HG03097 (cell line): Measurements from ENCODE around the gene SGIP1.

Source experiments
- ATAC-seq: cut with Tn5 transposase; IDR thresholded peaks from one replicate; pipeline ENCODE4 v1.9.1; 2021; ENCODE audit not compliant: unreplicated experiment, low FRiP score

Gene SGIP1

DNA sequence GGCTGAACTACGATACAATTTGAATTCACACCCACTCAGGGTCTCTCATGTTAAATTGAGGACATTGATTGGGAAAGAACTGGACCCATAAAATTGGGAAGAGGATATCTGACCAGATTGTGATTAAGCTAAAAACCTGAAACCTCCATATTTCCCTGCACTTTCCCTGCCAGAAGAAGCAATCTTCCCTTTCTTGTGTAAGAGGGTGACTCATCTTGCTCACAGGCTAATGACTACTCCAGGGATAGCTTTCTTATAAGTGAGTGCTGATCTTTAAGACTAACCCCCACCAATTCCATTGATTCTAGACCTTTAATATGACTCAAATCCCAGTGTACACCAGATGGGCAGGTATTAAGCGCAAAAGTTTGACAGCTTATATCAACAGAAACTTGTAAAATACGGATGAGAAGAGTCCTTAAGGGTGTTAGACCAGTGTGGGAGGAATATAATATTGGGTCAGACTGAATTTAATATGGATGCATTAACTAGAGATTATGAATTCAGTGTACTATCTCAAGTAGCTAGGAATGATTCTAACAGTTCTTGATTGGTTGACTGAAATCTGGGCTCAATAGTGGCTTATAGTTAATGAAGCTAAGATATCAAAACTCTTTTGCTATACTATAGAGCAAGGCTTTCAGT is 12.1 kb upstream of the SGIP1 start:
- no peak for ATAC-seq

DNA sequence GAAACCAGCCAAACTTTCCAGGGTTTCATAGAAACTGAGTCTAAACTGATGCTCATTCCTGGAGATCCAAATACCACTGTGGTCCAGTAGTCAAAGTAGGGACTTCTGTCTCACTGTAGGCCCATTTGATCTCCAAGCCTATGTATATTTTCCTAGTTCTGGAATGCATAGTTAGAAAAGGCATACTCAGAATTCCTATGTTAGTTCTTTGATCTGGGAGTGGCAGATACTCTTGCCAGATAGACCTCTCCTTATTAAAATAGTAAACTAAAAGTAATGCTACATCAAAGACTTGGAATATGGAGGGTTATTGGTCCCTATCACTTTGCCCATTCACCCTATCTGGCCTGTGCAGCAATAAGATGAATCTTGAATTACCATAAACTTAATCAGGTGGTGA is 10.4 kb upstream of the SGIP1 start:
- ATAC-seq: no peak

DNA sequence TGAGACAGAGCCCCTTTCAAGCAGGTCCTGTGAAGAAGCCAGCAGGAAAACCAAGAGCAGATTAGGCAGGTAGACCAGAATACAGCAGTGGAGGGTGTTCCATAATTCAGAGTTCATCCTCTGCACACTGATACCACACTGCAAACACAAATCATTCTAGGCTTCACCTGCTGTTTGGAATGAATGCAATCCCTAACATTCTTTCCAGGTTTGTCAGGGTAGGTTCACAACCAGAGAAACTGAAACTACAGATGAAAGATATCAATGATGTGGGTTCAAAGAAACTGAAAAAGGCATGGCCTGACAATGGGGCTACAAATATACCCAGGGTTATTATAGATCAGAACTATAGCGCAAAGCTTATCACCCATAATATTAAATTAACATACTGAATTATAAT is 8.9 kb upstream of the SGIP1 start:
- ATAC-seq: no peak

DNA sequence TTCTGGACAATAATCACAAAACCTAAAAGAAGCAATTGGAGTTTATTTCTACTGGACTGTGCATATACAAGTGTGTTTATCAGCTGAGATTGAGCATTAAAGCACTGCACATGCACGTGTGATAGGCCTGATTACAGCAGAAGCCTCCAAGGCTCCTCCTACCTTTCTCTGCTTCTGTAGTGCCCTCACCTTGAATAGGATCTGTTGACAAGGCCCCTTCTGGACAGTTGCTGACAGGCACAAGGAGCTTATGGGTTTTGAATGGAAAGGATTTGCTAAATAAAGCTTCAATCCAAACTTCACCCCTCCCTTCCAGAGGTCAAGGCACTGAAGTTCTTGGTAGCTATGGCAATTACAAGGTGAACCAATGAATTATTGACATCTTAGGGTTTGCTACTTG is 7.9 kb upstream of the SGIP1 start:
- ATAC-seq: no peak

DNA sequence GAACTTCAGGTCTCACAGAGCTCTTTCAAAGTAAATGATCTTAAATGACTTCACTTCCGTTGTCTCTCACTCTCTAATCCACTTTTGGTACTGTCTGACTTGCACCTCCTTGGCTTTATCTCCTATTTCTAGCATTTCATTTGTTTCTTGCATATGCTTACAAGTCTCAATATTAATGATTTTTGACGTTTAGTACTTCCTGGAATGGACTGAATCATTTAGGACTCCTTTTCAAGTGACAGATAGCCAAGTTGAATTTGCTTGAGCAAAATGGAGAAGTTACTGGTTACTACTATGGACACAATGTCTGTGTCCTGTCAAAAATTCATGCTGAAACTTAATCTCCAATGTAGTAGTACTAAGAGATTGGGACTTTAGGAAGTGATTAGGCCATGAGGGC is 7.0 kb upstream of the SGIP1 start:
- no peak for ATAC-seq

DNA sequence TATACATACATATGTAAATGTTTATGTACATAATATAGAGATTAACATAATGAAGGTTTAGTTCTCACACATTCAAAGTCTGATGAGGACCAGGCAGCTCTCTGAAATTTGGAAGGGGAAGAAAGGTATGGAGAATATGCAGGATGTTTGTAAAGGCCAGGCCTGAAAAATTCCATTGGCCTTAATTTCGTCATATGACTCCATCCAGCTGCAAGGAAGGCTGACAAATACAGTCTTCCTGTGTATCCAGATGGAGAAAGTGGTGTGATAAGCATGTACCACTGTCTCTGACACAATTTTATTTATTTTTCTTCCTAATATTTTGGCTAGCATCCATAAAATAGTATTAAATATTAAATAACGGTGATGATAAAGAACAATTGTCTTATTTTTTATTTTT is 6.3 kb upstream of the SGIP1 start:
- ATAC-seq: no peak

DNA sequence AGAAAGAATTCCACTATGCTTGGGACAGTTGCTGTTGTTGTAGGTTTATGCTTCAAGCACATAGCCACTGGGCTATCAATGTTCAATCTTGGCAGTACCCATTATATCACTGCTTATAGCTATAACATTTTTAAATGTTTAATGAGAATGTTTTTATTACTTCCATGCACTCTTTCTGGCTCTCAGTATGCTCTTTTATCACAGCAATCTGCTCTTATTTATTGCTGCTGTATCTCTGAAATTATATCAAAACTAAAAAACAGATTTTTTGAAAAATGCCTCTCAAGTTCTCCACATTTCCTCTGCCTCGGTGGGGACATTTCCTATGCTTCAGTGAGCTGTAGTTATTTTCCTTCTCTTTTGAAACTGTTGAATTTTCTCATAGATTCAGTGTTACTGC is 5.4 kb upstream of the SGIP1 start:
- no peak for ATAC-seq

DNA sequence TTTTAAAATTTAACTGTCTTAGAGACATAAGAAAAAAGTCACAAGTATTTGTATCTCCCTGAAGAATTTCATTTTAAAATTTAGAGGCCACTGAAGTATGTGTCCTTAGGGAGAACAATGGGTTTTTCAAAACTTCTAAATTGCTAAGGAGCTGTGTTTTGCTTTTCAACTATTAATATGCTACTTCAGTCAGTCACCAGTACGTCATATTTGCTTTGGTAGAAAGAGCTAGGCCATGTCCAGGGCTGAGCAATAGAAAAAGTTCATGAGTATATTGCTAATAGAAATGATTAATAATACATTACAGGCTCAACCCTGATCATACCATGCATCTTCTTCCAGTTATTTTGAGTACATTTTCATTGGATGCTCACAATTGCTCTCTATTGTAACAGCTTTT is 1.7 kb upstream of the SGIP1 start:
- ATAC-seq: no peak

DNA sequence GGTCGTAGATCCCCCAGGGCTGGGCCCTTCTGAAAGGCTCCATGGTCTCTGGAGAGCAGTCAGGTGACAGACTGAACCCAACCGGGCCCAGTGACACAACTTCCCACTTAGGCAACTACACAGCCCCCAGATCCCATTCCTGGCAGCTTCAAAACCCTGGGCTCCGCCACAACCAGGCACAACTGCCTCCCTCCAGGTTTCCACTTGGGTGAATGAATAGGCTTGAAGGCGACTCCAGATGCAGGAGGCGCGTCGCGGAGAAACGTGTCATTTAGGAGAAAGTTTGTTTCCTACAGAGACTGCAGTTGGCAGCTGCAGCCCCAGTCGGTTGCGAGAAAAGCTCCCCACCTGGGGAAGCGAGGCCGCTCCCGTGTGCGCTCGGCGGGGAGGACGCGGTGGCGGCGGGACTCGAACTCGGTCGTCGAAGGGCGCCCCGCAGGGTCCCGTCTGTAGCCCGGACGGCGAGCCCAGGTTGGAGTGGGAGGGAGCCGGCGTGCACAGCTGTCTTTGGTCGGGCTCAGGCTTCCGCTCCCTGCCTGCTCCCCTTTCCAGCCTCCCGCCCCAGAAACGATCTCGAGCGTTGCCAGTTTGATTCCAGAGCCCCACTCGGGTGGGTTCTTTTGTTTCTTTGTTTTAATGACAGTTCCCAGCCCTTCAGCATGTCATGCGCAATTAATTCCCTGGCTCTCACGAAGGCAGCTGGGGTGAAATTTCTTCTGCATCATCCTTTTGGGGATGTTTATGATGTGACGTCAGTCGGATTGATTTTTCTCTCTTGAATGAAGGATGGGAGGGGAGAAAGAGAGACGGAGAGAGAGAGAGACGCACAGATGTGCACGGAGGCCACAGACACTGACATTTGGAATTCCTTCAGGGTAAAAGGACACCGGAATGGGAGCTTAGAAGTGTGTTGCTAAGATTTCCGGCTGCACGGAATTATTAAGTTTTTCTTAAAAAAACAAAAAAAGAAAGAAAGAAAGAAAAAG is 862 bp upstream of the SGIP1 start:
- ATAC-seq: no peak

DNA sequence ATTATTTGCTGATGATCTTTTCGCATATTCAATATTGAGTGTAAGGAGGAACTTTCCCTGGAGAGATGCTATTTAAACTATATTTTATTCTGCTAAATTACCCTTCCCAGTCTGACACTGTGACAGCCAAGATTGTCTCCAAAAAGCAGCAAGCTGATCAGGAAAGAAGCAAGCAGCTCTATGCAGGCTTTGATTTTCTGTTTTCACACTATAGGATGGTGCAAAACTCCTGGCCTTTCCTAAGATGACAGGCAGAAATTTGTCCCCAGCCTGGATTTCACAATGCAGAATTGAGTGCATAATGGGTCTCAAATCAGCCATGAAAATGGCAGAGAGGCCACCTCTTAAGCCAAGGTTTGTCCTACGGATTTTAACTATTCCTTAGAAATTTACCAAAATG is 1.1 kb downstream of the SGIP1 start:
- no peak for ATAC-seq

DNA sequence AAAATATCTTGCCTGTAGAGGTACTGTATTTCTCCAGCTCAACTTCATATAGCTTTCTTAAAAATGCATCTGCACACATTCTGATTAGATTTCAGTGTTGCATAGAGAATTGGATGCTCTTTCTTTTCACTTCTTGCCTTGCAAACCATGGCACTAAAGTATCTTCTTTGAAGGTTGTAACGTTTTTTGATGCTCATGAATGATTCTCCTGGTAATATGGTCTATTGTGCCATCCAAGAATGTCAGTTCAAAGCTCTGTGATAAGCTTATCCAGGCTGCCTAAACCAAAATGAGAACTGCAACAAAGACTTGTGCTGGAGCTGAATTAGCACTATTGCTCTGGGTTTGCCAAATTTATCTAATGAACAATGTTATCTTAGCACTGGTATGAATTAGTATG is 1.9 kb downstream of the SGIP1 start:
- no peak for ATAC-seq

DNA sequence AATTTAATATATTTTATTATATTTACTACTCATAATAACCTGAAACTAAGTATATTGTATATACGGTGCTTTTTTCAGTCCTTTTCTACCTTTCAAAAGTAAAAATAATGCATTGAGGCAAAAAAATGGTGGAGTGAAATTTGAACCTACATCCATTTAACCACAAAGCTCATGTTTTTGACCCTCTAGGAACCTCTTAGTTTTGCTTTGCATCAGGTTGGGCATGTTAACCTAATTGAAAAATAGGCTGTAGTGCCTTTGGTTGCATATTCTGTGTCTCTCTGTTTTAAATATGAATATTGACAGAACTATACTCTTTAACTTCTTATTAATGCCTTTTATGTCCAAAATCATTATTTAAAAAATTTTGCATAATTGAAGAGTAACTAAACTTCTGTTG is 3.8 kb downstream of the SGIP1 start:
- ATAC-seq: no peak

DNA sequence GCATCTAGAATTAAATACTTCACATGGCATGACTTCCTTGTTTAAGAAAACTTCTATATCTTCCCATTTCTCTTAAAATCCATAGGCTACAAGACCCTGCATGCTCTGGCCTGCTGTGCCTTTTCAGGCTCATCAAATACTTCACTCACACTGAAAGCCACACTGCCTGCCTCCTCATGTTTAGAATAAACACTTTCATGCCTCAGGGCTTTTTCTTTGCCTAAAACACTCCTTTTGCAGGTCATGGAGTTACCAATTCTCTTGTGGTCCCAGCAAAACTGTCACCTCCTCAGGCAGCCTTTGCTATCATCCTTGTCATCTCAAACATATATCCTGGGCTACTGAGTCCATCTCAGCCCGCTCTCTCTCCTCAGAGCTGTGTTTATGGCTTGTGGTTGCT is 5.5 kb downstream of the SGIP1 start:
- ATAC-seq: no peak

DNA sequence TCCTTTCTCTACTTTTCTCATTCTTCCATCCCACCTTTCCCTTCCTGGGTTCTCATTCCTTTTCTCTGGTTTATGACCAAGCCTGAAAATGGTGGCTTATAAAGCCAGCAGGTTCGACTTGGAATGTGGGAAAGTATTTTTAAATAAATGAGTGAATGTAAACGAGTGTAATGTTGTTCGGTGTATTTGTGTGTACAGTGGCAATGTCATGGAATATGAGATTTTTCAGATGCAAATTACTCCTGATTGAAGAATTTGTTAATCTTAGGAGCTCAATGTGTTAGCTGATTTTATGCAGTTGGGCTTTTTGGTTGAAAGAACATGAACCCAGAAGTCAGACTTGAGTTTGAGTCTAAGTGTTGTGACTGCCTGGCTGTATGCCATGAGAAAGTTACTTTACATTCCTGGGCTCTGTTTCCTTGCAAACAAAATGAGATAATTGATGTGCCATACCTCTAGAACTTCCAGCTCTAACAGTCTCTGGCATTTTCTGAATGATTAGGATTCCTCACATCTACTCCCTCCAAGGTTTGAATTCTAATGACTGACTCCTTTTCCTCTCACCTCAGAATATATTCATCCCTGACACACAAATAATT is 6.6 kb downstream of the SGIP1 start:
- no peak for ATAC-seq

DNA sequence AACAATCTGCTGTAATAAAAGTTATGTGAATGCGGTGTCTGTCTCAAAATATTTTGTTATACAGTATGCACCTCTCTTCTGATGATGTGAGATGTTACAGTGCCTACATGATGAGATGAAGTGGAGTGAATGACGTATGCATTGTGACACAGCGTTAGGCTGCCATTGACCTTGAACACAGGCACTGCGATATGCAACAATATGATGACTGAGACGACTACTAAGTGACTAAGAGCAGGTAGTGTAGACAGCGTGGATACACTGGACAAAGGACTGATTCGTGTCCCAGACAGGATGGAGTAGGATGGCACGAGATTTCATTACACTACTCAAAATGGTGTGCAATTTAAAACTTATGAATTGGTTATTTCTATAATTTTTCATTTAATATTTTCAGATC is 8.4 kb downstream of the SGIP1 start:
- ATAC-seq: no peak

DNA sequence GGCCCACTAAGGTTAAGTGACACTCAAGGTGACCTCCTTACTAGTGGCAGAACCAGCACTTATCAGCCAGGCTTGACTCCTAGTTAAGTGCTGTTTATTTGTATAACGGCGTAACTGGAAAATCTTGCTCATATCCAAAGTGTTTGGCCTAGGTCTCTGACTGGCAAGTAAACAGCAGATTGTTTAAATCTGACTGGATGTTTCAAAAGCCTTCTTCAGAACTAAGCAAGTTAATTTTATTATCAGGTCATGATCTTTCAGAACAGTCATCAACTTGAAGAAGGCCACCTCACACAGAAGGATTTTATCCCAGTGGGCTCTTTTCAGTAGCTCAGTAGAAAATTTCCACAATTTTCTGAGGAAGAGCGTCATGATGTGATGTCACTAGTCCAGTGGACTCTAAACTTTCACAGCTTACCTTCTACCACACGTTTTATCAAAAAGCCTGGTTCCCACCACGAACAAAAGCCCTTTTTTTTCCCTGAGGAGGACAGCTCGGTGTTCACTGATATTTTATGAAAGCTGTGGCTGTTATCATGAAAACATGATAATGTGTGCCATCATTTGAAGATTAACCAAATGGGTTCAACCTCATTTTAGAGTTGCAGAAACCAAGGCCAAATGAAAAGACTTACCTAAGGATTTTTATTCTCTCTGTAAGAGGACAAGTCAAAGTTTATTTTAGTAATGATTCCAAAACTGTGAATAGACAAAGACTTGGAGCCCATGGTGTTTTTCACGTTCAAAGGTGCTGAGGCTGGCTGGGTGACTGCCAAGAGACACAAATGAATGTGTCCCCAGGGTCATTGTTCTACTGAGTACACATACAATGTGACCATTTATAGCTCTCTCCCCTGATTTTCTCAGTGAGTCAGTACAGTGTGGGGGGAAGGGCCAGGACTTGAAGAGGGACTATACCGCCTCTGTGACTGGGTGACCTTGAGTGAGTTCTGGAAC is 9.1 kb downstream of the SGIP1 start:
- no peak for ATAC-seq

DNA sequence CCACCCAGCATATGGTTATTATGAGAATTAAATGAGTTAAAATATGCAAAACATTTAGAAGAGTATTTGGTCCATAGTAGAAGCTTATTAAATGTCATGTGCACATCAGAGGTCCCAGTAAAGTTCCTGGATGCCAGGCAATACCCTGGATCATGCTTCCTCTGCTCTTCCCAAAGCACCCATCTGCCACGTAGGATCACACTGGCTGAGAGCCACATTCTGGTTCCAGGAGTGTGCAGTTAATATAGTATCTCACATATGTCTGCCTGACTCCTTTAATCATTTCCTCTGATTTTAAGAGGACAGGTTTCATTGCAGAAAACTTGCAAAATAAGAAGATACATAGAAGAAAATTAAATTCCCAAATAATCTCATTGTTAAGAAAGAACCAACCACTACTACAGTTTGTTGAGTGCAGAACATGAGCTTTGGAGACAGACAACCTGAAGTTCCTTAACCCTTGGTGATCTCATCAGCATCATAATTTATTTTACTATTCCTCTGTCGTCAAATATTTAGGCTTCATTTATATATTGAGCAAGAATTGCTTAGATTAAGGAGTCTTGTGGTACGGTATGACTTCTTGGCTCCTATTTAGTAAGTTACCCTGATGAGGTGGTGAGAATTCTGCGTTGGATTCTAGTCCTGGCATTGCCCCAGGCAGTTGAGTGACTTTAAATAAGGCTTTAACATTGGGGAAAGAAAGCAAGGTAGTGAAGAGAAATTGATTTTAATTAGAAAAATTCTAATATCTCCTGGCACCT is 12.3 kb downstream of the SGIP1 start:
- ATAC-seq: no peak

DNA sequence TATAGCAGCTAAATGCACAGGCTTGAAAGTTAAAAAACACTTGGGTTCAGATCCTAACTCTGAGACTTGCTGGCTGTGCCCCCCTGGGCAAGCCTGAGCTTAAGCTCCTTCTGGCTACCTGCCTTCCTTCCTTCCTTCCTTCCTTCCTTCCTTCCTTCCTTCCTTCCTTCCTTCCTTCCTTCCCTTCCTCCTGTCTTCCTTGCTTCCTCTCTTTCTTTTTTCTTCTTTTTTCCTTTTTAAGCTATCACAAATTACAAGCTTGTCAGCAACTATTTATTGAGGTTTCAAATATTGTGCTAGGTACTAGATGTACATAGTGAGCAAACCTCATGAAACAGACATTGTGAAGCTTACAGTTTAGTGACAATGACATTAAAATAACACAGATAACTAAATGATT is 15.1 kb downstream of the SGIP1 start:
- no peak for ATAC-seq

DNA sequence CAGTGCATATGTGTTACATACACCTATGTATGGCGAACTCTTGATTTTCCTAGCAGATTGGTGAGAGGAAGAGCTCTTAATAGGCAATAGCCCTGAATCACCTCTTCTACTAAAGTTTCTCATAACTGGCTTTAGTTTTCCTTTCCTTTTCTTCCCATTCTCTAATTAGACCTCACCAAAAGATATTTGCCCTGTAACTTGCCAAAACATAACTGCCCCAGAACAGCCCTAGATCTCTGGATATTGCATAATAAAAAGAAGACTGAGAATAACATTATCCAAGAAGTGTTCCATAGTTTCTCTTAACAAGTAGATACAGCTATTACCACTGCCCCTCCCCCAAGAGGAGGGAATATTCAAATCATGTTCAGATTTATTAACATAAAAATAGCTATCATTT is 16.3 kb downstream of the SGIP1 start:
- no peak for ATAC-seq

DNA sequence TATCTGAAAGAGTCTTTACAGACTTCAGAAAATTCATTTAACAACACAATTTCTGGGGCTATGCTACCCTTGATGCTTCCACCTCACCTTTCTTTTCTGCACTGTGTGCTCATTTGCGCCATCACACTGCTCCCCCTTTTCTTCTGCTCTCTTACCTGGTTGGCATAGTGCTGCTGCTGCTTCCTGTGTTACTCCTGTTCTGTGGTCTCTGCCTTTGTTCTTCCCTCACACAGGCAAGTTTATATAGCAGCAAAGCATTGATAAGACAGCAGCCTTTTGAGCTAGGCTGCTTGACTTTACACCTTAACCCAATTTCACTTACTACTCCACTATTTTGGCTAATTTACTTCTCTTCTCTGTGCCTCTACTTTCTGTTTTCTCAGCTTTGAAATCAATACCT is 18.3 kb downstream of the SGIP1 start:
- no peak for ATAC-seq
